Glomerular endothelial cell (primary cell): ENCODE results near the gene C3orf20. TPM values are rescaled to one million over a fixed set of nuclear protein-coding genes. Genes with fewer than 3 reads are reported as not detected.
"Not testable (repeated sequence)": the region's sequence is repeated elsewhere in the genome, so short reads cannot be mapped to it uniquely, and the experiment has no call there.

Experiments used
- DNase-seq: peaks from one replicate; pipeline ENCODE4 v3.0.0-alpha.2; 2011; ENCODE audit warnings: low read depth, low spot score; ENCODE audit errors: extremely low read depth
- total RNA-seq: library from RNA; depleted of rRNA; stranded (reverse); fragments of >200 nt; gene quantifications from 2 replicates; pipeline ENCODE4 v1.2.3, GENCODE V29; 2015

The C3orf20 gene
- total RNA-seq, 1 donor from 2014 or later = not detected

DNA sequence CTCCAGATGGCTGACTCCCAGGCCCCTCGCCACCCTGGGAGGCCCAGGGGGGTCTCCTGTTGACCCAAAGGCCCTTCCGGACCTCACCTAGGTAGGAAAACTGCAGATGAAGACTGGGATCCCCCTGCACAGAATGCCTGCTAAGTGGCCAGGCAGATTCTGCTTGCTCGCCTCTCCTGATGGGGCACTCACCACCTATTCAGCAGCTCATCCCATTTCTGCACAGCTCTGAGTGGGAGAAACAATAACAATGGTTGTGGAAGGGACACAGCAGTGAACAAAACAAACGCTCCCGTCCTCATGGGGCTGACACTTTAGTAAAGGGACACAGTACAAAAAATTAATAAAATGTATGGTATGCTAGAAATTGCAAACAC is 118.9 kb downstream of the C3orf20 start:
- no peak for DNase-seq

DNA sequence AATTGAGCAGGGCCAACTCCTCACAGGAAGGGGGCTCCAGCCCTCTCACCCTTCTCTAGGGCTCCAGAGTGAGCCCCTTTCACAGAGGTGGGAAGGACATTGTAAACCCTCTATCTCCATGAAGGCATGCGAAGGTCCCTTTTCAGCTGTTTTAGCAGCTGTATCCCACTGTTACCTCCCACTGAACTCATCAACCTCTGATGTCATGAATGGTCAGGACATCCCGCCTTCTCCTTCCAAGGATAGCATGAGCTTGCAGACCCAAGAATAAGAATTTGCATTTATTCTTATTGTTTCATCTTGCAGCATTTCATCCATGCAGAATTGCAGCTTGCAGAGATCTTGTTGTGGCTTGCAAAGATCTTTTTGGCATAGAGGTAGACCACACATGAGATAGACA is 119.5 kb downstream of the C3orf20 start:
- DNase-seq = no peak

DNA sequence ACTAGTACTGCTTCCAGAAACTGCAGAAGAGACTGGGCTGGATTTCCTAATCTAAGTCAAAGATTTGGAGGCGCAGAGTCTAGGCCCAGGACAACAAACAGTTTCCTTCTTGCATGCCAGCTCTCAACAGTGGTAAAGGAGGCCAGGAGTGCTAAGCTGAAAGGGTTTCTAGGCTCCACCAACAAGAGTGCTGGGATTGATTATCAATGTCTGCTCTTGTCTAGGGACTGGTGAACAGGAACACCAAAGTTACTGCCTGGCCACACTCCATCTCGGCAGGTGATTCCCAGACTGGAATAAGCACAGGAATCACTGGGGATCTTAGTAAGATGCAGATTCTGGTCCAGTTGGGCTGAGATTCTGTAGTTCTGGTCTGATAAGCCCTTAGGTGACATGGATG is 121.1 kb downstream of the C3orf20 start:
- DNase-seq = no peak

DNA sequence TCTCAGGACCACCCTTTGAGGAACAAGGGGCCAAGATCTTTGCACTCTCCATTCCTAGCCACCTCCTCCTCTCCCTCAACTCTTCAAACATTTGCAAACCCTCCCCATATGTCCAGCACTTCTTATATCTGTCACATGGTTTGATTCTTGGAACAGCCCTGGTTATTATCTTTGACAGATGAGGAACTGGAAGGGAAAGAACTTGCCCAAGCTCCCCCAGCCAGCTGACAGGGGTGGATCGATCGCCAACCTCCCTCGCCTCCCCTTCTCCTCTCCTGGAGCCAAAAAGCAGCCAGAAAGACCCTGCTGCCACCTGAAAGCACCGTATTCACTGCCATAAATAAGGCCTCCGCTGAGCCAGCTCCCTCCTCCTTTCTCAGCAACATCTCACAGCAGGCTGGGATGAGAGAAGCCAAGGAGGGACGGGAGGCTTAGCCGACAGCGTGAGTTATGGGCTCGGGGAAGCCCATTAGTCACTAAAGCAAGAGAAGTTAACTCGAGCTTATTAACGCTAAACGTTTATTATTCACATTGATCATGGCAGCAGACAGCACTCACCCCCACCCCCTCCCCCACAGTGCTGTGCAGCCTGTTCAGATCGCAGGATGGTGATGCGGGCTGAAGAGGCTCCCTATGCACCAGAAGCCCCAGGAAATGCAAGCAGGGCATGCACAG is 121.6 kb downstream of the C3orf20 start:
- DNase-seq = no peak

DNA sequence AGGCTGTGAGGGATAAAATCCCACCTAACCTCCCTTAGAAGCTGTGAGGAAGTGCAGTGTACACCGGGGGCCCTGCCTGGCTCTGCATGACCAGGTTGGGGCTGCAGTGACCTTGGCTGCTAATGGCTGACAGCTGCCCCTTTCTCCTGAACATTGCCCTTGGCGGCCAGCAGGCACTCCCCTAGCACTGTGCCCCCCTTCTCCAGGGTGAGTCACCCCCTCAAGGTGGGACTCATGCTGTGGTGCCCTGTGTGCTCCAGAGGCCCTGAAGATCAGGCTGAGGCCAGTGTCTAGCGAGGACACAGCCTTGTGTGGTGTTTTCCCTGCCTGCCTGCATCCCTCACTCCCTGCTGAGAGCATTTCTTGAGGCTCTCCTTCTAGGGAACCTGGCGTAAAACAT is 122.8 kb downstream of the C3orf20 start:
- DNase-seq = no peak

DNA sequence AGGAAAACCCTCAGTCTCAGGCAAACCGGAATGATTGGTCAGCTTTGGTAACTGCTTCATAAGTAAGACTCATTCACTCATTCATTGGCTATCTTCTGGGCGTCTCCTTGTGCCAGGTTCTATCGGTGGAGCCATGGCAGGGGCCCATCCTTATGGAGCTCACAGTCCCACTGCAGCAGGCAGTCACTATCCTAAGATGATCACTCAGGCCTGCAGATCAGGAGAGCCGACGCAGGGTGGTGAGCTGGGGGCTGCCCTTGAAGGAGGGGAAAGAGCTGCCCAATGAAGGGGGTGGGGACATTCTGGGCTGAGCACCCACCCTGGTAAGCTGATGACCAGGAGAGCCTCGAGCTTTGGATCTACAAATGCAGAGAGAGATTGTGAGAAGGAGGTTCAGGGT is 123.3 kb downstream of the C3orf20 start:
- no peak for DNase-seq

DNA sequence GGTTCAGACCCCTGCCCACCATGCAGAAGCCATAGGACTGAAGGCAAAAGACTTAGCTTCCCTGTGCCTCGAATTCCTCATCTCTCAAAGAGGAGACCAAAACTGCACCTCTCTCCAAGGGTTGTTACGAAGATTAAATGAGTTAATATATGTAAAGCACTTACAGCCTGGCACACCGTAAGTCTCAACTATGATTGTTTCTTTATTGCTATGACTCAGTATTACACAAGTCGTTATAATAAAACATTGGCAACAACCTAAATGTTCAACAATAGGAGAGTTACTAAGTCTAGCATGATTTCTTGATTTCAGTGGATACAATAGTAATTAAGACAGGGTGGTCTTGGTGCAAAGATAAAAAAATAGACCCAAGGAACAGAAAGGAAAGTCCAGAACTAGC is 124.2 kb downstream of the C3orf20 start:
- no peak for DNase-seq

DNA sequence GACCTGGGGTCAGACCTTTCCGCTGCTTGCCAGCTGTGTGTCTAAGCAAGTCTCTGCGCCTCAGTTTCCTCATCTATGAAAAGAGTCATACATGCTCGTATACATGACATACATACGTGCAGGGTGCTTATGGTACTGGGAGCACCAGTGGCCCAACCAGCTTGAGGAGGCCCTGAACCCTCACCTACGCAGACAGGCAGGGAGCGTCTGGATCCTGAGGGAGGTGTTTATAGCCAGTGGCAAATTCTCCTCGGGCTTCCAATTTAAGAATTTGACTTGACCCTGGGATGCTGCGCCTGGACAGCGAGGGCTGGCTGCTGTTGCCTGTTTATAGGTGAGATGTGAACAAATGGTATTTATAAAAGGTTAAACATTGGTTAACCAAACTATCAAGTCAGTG is 126.1 kb downstream of the C3orf20 start:
- no peak for DNase-seq

DNA sequence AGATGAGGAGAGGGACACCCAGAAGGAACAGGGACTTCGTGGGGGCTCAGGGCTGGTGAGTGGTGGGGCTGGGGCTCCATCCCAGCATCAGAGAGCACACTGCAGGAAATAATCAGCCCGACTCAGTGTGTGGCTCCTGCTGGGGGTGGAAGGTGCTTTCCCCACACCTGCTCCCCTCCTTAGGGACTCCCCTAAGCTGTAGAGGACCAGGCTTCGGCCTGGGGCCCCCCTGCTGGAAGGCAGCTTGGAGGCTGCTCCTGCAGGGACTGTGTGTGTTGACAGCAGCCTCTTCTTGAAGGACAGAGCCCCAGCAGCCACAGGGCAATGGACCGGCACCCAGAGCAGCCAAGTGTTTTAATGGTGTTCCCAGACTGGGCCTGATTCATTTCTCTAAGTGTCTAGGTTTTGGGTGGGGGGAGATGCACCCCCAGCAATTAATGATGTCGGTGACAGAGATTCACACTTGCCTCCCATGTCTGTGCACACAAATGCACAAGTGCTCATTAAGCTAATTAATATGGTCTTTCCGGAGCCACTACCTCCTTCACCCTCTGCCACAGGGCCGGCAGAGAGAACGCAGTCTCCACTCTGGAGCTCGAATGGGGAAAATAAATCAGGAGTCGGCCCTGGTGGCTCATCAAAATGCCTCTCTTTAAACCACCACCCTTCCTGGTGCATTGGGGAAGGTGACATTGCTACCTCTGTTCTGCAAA is 126.9 kb downstream of the C3orf20 start:
- no peak for DNase-seq

DNA sequence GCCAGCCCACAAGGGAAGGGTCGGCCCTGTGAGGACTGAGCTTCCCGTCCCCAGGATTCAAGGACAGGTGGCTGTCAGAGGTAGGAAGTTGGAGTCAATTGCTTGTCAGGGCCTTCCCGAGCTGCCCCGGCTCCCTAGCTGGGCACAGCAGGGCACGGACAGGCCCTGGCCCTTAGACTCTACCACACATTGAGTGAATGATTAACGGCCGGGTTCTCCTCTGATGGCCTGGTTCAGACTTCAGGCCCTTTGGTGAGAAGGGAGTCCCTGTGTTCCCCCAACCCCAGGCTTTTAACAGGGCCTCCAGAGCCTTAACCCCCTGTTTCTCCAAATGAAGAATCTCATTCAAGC is 127.4 kb downstream of the C3orf20 start:
- DNase-seq = no peak

DNA sequence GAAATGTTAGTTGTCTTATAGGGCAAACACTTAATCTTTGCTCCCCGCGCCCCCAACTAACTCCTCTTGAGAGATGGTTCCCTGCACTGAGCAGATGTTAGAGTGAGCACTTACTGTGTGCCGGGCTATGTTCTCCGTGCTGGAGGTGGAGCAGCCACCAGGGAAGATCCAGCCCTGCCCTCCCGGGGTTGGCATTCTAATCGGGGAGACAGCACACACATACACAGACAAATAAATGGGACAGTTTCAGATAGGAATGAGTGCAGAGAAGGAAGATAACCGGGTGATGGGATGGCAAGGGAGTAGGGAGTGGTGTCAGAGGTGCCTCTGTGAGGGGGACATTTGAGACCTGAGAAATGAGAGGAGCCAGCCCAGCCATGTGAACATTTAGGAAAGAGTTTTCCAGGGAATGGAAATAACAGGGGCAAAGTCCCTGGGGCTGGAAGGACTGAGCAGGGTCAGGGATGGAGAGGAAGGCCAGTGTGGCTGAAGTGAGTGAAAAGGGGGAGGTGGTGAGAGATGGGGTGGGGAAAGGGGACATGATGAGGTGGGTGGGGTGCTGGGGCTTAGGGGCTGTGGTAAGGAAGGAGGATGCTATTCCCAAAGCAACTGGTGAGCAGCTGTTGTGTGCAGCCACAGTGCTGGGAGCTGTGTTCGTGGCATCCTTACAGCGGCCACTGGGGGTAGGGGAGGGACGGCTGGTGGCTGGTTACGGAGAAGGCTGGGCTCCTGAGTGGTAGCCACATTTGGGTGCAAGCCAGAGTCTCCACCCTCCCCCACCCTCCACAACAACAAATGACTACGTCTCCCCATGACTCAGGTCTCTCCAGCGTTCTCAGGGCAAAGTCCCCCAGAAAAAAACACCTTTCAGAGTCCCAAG is 128.4 kb downstream of the C3orf20 start:
- DNase-seq = peak; percentile 68

DNA sequence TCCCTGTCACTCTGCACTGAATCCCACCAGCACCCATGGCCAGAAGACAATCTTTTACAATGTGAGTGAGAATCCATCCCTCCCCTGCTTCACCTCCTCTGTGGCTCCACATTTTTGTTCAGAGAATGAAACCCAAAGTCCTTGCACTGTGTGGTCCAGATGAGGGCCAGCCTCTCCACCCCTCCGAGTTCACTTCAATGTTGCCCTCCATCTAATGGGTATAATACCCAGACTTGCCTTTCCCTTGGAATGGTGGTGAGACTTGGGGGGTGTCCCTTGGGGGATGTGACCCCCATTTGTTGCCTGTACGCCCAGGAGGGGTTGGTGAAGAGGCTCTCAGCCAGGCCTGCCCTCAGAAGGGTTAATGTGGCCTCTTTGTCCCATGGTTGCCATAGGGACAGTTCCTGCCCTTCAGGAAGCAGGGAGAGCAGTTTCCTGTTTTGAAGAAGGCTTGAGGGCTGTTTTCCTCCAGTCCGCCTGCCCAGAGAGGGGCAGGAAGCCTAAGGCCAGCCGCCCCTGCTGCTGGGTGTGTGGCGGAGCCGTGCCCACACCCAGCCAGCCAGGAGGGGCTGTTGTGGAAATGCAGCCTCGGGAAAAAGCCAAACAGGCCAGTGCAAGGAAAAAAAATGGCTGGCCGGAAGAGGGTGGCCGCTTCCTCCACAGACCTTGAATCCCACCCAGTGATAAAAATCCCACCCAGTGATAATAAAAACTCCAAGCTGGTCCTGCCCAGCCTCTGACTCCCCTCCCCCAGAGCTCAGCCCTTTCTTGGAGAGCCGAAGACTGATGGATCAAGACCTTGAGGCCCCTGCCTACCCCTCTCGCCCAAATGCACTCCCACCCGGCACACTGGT is 129.3 kb downstream of the C3orf20 start:
- DNase-seq = peak; percentile 68

DNA sequence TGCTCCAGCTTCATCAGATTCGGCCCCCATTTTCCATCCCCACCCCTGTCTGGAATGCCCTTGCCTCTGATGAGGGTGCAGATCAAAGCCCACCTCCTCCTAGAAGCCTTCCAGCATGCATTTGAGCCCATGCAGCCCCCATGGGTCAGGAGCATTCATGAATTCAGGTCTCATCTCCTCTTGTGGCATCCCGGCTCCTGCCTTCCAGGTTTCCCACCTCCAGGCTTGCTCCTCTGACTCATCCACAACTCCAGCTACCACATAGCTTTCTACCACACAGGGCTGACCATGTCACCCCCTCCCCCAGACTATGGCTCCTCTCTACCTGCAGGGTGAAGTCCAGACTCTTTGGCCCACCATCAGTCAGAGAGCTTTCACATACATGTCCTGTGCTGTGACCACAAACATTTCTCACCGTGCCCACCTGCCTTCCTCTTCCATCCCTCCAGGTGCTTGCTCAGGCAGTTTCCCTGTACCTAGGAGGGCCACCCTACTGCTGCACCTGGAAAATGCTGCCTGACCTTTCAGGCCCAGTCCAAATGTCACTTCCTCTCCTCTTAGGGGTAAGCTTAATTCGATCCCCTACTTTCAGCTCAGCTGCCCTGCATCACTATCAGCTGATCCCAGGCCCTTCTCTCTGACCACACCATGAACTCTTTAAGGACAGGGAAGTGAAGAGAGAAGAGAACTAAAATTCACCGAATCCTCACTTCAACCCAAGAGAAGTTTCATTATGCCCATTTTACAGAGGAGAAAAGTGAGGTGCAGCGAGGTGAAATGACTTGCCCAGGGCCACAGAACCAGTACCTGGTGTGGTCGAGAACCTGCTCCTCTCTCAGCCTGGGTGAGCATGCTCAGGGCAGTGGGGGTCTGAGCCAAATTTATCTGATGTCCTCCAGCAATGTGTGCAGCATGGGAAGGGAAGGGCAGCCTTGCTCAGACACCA is 130.2 kb downstream of the C3orf20 start:
- DNase-seq = no peak

DNA sequence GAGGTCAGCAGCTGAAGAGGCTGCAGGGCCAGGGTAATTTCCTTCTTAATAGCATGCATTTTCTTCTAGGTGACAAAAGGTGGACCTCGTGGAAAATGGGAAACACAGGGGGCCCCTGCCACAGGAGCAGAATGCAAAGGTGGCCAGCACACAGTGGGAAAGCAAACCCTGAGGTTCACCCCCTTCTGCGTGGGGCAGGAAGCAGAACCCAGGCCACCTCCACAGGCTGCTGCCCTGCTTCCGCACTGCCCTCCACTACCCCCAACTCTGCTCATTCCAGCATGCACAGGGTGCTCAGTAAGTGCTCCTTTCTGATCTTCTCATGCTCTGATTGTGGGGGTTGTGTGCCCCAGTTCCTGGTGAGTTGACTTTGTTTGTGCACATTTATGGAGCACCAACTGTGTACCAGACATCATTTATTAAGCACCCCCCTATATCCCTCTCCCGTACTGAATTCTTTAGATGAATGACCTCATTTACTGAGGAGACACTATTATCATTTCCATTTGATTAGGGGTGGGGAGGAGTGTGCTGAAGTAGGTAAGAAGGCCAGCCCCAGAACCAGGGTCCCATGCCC is 131.1 kb downstream of the C3orf20 start:
- DNase-seq = no peak

DNA sequence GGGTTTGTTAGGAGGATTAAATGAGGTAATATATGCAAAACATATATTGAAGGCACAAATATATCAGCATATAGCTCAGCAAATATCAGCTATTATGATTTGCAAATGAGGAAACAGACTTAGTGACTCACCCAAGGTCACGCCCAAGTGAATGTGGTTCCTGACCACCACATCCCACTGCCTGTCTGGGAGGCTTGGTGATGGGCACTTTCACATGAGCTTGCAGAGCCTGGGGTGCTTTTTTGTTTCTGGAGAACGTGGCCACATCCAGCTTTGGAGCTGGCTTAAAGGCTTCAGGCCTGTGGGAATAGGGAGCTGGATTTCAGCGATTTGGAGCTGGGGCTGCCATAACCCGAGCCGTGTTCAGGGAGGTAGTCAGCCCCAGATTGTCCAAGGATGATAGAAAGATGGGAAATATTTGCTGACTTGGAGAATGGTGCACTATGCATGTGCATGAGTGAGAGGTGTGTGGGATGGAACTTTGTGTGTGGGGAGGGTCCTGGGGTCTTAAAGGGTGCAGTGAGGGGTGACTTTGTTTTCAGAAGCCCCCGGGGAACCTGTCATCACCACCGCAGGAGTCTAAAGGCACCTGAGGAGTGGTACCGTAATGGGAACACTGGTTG is 131.8 kb downstream of the C3orf20 start:
- no peak for DNase-seq

DNA sequence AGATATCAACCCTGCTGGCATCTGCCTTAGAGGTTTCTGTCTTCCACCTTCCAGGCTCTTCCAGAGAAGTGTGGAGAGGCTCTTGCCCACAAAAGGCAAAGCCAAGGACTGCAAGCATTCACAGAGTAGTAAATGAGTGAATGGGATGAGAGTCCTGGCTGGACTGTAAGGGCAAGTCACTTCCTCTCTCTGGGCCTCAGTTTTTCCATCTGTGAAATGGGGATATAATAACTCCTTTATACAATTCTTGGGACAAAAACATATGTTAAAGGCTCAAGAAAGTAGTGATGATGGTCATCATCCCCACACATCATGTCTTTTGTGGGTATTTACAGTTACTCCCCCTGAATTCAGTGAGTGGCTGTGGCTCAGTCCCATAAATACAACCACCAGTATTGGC is 133.1 kb downstream of the C3orf20 start:
- no peak for DNase-seq

DNA sequence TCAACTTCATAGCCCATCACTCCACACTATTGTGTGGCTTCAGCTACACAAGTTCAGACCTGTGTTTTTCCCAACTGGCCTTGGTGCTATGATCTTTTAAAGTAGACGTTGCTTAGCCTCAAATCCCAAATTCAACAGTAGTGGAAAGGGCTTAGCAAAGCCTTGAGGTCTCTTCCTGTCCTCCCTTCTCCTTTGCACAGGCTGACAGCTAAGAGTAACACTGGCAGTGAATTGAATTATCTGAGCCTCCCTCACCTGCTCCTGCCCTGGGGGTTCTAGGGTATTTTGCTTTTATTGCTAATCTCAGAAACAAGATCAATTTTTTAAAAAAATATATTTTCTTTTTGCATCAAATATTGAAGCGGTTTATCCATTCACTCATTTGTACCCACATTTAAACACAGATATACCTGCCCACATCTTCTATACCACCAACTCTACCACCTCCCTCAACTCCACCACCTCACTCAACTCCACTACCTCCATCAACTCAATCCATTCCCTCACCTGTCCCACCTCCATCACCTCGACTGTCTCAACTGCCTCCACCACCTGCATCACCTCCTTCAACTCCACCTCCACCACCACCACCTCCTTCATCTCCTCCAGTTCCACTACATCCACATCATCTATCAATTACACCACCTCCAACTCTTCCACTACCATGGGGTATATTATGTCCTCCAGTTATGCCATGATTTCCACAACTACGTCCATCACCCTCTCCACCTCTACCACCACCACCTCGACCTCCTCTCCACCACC is 133.7 kb downstream of the C3orf20 start:
- no peak for DNase-seq

DNA sequence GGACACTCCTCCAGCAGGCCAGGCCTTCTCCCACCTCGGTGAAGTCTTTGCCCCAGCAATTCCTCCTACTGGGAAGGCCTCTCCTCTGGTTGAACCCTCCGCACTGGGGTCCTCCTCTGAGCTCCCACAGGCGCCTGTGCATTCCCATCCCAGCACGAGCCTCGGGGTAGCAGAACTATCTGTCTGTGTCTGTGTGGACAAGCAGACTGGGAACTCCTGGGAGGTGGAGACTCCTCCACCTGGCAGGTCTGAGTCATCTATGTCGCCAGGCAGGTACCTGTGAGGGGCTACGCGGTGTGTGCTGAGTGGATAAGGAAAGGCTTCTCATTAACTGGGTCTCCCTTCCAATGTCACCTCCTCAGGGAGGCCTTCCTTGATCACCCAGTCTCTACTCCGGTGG is 134.7 kb downstream of the C3orf20 start:
- not testable (repeated sequence) for DNase-seq
